ENCODE data around the gene INO80B. TPM values are rescaled to one million over a fixed set of nuclear protein-coding genes. Genes with fewer than 3 reads are reported as not detected.

Gene INO80B
- polyA plus RNA-seq, 2 of the 4 experiments (the other 2 are of a cell fraction), result 19.9 to 74.6 TPM

DNA sequence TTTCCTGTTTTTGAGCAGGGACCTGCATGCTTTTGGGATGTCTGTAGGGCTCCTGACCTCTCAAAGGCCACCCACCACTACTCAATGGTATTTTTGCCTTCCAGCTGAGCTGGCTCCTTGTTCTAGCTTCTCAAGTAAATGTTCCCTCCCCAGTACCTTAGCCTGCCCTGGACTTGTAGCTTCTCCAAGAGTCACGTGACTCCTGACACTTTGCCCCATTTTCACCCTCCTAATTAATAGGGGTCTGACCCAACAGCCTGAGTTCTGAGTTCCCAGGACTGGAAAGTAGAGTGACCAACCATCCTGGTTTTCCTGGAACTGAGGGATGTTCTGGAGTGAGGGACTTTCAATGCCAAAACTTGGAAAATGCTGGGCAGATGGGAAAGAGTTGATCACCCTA lies 40.6 kb downstream of the INO80B start:
- DNase-seq (ENCODE audit: low read depth in 1 of 2, low spot score in 1 of 2) (no peak), ATAC-seq (no peak), FAIRE-seq (no peak)
- ChIA-PET POLR2A (interaction anchor here (2.0 kb wide), 1 partner anchor 11 kb away, joined by 8 read pairs; the partner anchor contains the start of gene PCGF1), CTCF (interaction anchor here (0.6 to 15.5 kb wide), 4 partner anchors 8 to 92 kb away, joined by 3 to 184 read pairs (median 35); partner anchors contain the start of genes CCDC142 and TTC31)
- Histone ChIP-seq H3K9me3 (no peaks in the 10 kb centered on the region), H3K4me2 (no peak overlapping the region), H3K4me1 (no peaks in the 10 kb centered on the region), H3K27ac (no peak overlapping the region), H3K4me3 (no peak overlapping the region)
- WGBS (ENCODE audit: missing lambda C conversion rate), result 90% methylated on average over 1 of the region's 1 CpG
- TF ChIP-seq GATA3 (IDR thresholded peaks at IDR 0.05; ENCODE audit: borderline replicate concordance) (no peak), RAD21 (conservative IDR thresholded peaks at IDR 0.05 in 1 of 2, IDR thresholded peaks at IDR 0.05 in 1 of 2) (no peak), ZFP36 (IDR thresholded peaks at IDR 0.05; ENCODE audit: borderline replicate concordance, partially characterized antibody) (no peak), KDM5A (IDR thresholded peaks at IDR 0.05) (no peak), SMC3 (IDR thresholded peaks at IDR 0.05) (no peak), POLR2A (IDR thresholded peaks at IDR 0.05; ENCODE audit: low read length) (no peak), TFCP2L1 (CRISPR knock-in tag; IDR thresholded peaks at IDR 0.05) (no peak), HOXB13 (CRISPR knock-in tag; IDR thresholded peaks at IDR 0.05; ENCODE audit: low read depth) (no peak), CEBPB (IDR thresholded peaks at IDR 0.05) (no peak), HDAC2 (IDR thresholded peaks at IDR 0.05) (no peak)
- TF ChIP-seq, protein P1, sequence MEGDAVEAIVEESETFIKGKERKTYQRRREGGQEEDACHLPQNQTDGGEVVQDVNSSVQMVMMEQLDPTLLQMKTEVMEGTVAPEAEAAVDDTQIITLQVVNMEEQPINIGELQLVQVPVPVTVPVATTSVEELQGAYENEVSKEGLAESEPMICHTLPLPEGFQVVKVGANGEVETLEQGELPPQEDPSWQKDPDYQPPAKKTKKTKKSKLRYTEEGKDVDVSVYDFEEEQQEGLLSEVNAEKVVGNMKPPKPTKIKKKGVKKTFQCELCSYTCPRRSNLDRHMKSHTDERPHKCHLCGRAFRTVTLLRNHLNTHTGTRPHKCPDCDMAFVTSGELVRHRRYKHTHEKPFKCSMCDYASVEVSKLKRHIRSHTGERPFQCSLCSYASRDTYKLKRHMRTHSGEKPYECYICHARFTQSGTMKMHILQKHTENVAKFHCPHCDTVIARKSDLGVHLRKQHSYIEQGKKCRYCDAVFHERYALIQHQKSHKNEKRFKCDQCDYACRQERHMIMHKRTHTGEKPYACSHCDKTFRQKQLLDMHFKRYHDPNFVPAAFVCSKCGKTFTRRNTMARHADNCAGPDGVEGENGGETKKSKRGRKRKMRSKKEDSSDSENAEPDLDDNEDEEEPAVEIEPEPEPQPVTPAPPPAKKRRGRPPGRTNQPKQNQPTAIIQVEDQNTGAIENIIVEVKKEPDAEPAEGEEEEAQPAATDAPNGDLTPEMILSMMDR (IDR thresholded peaks at IDR 0.05), result no peak
- TF ChIP-seq, protein P2, sequence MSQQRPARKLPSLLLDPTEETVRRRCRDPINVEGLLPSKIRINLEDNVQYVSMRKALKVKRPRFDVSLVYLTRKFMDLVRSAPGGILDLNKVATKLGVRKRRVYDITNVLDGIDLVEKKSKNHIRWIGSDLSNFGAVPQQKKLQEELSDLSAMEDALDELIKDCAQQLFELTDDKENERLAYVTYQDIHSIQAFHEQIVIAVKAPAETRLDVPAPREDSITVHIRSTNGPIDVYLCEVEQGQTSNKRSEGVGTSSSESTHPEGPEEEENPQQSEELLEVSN (IDR thresholded peaks at IDR 0.05; ENCODE audit: borderline replicate concordance, low read depth), result no peak
- TF ChIP-seq, protein P3, sequence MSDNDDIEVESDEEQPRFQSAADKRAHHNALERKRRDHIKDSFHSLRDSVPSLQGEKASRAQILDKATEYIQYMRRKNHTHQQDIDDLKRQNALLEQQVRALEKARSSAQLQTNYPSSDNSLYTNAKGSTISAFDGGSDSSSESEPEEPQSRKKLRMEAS (IDR thresholded peaks at IDR 0.05), result no peak
- TF ChIP-seq, protein P4, sequence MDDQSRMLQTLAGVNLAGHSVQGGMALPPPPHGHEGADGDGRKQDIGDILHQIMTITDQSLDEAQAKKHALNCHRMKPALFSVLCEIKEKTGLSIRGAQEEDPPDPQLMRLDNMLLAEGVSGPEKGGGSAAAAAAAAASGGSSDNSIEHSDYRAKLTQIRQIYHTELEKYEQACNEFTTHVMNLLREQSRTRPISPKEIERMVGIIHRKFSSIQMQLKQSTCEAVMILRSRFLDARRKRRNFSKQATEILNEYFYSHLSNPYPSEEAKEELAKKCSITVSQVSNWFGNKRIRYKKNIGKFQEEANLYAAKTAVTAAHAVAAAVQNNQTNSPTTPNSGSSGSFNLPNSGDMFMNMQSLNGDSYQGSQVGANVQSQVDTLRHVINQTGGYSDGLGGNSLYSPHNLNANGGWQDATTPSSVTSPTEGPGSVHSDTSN (IDR thresholded peaks at IDR 0.05), result no peak

DNA sequence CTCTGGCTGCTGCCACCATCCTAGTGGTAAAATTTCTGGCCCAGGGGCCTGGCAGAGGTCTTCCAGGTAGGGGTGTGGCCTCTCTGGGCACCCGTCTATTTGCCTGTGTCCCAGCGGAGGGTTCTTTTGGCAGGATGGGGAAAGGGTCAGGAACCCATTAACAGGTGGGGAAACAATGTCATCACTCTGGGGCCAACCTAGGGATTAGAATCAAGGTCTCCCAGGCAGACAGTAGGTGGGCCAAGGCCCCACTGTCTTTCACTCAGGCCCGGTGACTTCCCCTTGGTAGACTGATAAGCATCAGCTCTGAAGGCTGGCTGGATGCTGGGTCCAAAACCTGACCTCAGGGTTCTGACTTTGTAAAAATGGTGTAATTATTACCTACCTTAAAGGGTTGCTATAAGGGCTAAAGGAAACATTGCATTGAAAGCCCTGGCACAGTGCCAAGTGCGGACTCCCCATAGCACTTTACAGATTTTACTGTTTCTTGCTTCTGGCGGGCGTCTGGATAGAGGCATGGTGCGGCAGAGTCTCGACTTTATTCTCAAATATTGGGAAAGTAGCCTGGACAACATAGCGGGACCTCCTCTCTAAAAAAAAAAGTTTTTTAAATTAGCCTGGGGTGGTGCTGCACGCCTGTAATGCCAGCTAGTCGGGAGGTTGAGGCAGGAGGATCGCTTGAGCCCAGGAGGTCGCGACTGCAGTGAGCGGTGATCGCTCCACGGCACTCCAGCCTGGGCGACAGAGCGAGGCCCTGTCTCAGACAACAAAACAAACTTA lies 42.3 kb downstream of the INO80B start:
- Histone ChIP-seq H3K4me2 (no peak overlapping the region), H3K4me1 (peaks cover 5% of the 10 kb centered on the region; the same call in 2 of the 3 replicates), H3K27ac (no peak overlapping the region), H3K9me3 (no peaks in the 10 kb centered on the region), H3K4me3 (no peak overlapping the region)
- POLR2A ChIA-PET, result interaction anchor here (0.7 to 2.0 kb wide), 2 partner anchors 10 to 25 kb away, joined by 3 to 8 read pairs; partner anchors contain the start of genes MRPL53 and PCGF1
- no peak for FAIRE-seq
- CTCF ChIA-PET, result interaction anchor here (0.8 to 15.5 kb wide), 5 partner anchors 10 to 90 kb away, joined by 4 to 184 read pairs (median 5); partner anchors contain the start of genes CCDC142, PCGF1 and TTC31
- 93% methylated on average over 19 of the region's 19 CpGs for WGBS (ENCODE audit: missing lambda C conversion rate)
- DNase-seq (ENCODE audit: low read depth in 1 of 2, low spot score in 1 of 2), result no peak
- no peak for ATAC-seq
- TF ChIP-seq CHD2 (IDR thresholded peaks at IDR 0.05; ENCODE audit: low read length, partially characterized antibody), result no peak
- no peak for TF ChIP-seq KDM1A (IDR thresholded peaks at IDR 0.05; ENCODE audit: low read depth)
- TF ChIP-seq, protein P5, sequence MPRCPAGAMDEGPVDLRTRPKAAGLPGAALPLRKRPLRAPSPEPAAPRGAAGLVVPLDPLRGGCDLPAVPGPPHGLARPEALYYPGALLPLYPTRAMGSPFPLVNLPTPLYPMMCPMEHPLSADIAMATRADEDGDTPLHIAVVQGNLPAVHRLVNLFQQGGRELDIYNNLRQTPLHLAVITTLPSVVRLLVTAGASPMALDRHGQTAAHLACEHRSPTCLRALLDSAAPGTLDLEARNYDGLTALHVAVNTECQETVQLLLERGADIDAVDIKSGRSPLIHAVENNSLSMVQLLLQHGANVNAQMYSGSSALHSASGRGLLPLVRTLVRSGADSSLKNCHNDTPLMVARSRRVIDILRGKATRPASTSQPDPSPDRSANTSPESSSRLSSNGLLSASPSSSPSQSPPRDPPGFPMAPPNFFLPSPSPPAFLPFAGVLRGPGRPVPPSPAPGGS (IDR thresholded peaks at IDR 0.05), result peak; percentile 19; the same call in 1 of the 3 replicates
- TF ChIP-seq SREBF2 (IDR thresholded peaks at IDR 0.05), result no peak
- TF ChIP-seq ZNF302 (CRISPR knock-in tag; IDR thresholded peaks at IDR 0.05), result no peak
